WTC11 (cell line): Measurements from ENCODE around the gene GAS1. TPM values are rescaled to one million over a fixed set of nuclear protein-coding genes. Genes with fewer than 3 reads are reported as not detected.
A peak's percentile ranks its signal among the peaks of the same experiment; 100 is the strongest.

Experiments used
- ATAC-seq: fragments of 200-7000 bp; cut with Tn5 transposase; 2 replicates; pipeline ENCODE4 v1.10.0; 2021; ENCODE audit warnings: mild to moderate bottlenecking, moderate library complexity
- CTCF ChIA-PET: fragments of 300-600 bp; sonication (Branson Sonifier 250); formaldehyde crosslinking; loops from one replicate; lab custom pipeline; 2021; ENCODE audit warnings: antibody characterized with exemption; lab: Charles Lee
- POLR2A ChIA-PET: fragments of 350-600 bp; sonication (Branson Sonifier 250); formaldehyde crosslinking; loops from one replicate; lab custom pipeline; 2021; ENCODE audit warnings: antibody characterized with exemption; lab: Charles Lee
- DNase-seq: peaks from one replicate; pipeline ENCODE4 v3.0.0; 2021; ENCODE audit warnings: low spot score
- H3K27ac Mint-ChIP-seq: 2 replicates; pipeline ENCODE4 v1.8.0; 2021; ENCODE audit warnings: mixed read lengths
- H3K27me3 Mint-ChIP-seq: 2 replicates; pipeline ENCODE4 v1.8.0; 2021; ENCODE audit warnings: low read depth, mild to moderate bottlenecking, moderate library complexity, mixed read lengths
- H3K36me3 Mint-ChIP-seq: 2 replicates; pipeline ENCODE4 v1.8.0; 2021; ENCODE audit warnings: mixed read lengths
- H3K4me1 Mint-ChIP-seq: 2 replicates; pipeline ENCODE4 v1.8.0; 2022; ENCODE audit warnings: mixed read lengths
- H3K4me3 Mint-ChIP-seq: 2 replicates; pipeline ENCODE4 v1.8.0; 2021; ENCODE audit warnings: mild to moderate bottlenecking, moderate library complexity, mixed read lengths
- H3K9me3 Mint-ChIP-seq: 2 replicates; pipeline ENCODE4 v1.8.0; 2021; ENCODE audit warnings: mixed read lengths
- ATF6 ChIP-seq: sonication (generic); formaldehyde crosslinking; IDR thresholded peaks from 2 replicates; pipeline ENCODE4 v1.8.1; 2023; ENCODE audit warnings: mild to moderate bottlenecking, missing genetic modification reagents
- ERG ChIP-seq: fragments of 250-450 bp; sonication (Bioruptor Pico); IDR thresholded peaks from 2 replicates; pipeline ENCODE4 v1.8.0; 2021; ENCODE audit warnings: mild to moderate bottlenecking
- GRHL2 ChIP-seq: fragments of 250-450 bp; sonication (Bioruptor Pico); IDR thresholded peaks from 2 replicates; pipeline ENCODE4 v1.8.0; 2022; ENCODE audit warnings: mild to moderate bottlenecking, moderate library complexity; ENCODE audit not compliant: insufficient replicate concordance, severe bottlenecking
- GTF2I ChIP-seq: fragments of 250-450 bp; sonication (Bioruptor Pico); conservative IDR thresholded peaks from 2 replicates; pipeline ENCODE4 v1.4.0; 2021; ENCODE audit warnings: mild to moderate bottlenecking
- JUN ChIP-seq: sonication (generic); formaldehyde crosslinking; IDR thresholded peaks from 2 replicates; pipeline ENCODE4 v1.8.0; 2023; ENCODE audit warnings: mild to moderate bottlenecking, missing genetic modification reagents
- KAT7 ChIP-seq: sonication (generic); formaldehyde crosslinking; IDR thresholded peaks from 2 replicates; pipeline ENCODE4 v1.8.1; 2023; ENCODE audit warnings: missing genetic modification reagents, mild to moderate bottlenecking, borderline replicate concordance
- MYBL2 ChIP-seq: sonication (generic); formaldehyde crosslinking; IDR thresholded peaks from 2 replicates; pipeline ENCODE4 v1.8.1; 2023; ENCODE audit warnings: mild to moderate bottlenecking, moderate library complexity, missing genetic modification reagents
- NR2C2 ChIP-seq: sonication (generic); formaldehyde crosslinking; IDR thresholded peaks from 2 replicates; pipeline ENCODE4 v1.8.0; 2022; ENCODE audit warnings: mild to moderate bottlenecking, missing genetic modification reagents
- NR3C1 ChIP-seq: sonication (generic); formaldehyde crosslinking; conservative IDR thresholded peaks from 2 replicates; pipeline ENCODE4 v1.8.1; 2023; ENCODE audit warnings: low read depth, mild to moderate bottlenecking, missing genetic modification reagents
- SOX15 ChIP-seq: fragments of 250-450 bp; sonication (Bioruptor Pico); IDR thresholded peaks from 2 replicates; pipeline ENCODE4 v1.9.0; 2021; ENCODE audit warnings: mild to moderate bottlenecking
- SP1 ChIP-seq: sonication (generic); formaldehyde crosslinking; conservative IDR thresholded peaks from 2 replicates; pipeline ENCODE4 v1.8.1; 2022; ENCODE audit warnings: missing genetic modification reagents
- ZNF138 ChIP-seq: sonication (generic); formaldehyde crosslinking; conservative IDR thresholded peaks from 2 replicates; pipeline ENCODE4 v1.8.1; 2022; ENCODE audit warnings: mild to moderate bottlenecking, moderate library complexity, missing genetic modification reagents
- ZNF263 ChIP-seq: sonication (generic); formaldehyde crosslinking; IDR thresholded peaks from 2 replicates; pipeline ENCODE4 v1.8.1; 2022; ENCODE audit warnings: low read depth, mild to moderate bottlenecking, moderate library complexity, missing genetic modification reagents
- ZNF281 ChIP-seq: sonication (generic); formaldehyde crosslinking; IDR thresholded peaks from 2 replicates; pipeline ENCODE4 v1.8.0; 2023; ENCODE audit warnings: mild to moderate bottlenecking, missing genetic modification reagents
- ZNF396 ChIP-seq: fragments of 250-450 bp; sonication (Bioruptor Pico); IDR thresholded peaks from 2 replicates; pipeline ENCODE4 v1.8.0; 2021; ENCODE audit warnings: mild to moderate bottlenecking, moderate library complexity, borderline replicate concordance
- total RNA-seq: library from RNA; stranded (reverse); gene quantifications from 3 replicates; pipeline ENCODE4 v1.2.3, GENCODE V29; 2021
- TF ChIP-seq, protein P1 (sequence below): sonication (generic); formaldehyde crosslinking; conservative IDR thresholded peaks from 2 replicates; pipeline ENCODE4 v1.8.1; 2022; ENCODE audit warnings: mild to moderate bottlenecking, missing genetic modification reagents
- TF ChIP-seq, protein P2 (sequence below): sonication (generic); formaldehyde crosslinking; IDR thresholded peaks from 2 replicates; pipeline ENCODE4 v1.8.0; 2022; ENCODE audit warnings: mild to moderate bottlenecking, missing genetic modification reagents
- TF ChIP-seq, protein P3 (sequence below): sonication (generic); formaldehyde crosslinking; IDR thresholded peaks from 2 replicates; pipeline ENCODE4 v1.8.0; 2023; ENCODE audit warnings: missing genetic modification reagents, mild to moderate bottlenecking, borderline replicate concordance

GAS1 gene
- total RNA-seq, 1 experiment from 2014 or later = 5.0 TPM

- Mint-ChIP-seq H3K36me3 (peaks cover 12% of the 10 kb centered on the region), H3K27me3 (peaks cover 25% of the 10 kb centered on the region), H3K4me1 (peaks cover 25% of the 10 kb centered on the region), H3K9me3 (peaks cover 32% of the 10 kb centered on the region), H3K4me3 (no peak overlapping the region), H3K27ac (no peak overlapping the region)
- ChIA-PET POLR2A (interaction anchor here (0.6 kb wide), 1 partner anchor 39 kb away, joined by 6 read pairs; the partner anchor contains the start of gene GAS1), CTCF (interaction anchor here (1.4 to 1.5 kb wide), 2 partner anchors 14 to 40 kb away, joined by 5 read pairs; no protein-coding TSS in a partner anchor)
- no peak for DNase-seq
- TF ChIP-seq, protein P1, sequence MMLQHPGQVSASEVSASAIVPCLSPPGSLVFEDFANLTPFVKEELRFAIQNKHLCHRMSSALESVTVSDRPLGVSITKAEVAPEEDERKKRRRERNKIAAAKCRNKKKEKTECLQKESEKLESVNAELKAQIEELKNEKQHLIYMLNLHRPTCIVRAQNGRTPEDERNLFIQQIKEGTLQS (CRISPR knock-in tag) = no peak
- TF ChIP-seq GRHL2 (CRISPR knock-in tag) (no peak), GTF2I (no peak), MYBL2 (no peak), ZNF263 (CRISPR knock-in tag) (no peak)
- TF ChIP-seq, protein P2, sequence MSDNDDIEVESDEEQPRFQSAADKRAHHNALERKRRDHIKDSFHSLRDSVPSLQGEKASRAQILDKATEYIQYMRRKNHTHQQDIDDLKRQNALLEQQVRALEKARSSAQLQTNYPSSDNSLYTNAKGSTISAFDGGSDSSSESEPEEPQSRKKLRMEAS (CRISPR knock-in tag) = no peak
- ATAC-seq = no peak
Measured at GRCh38 chr9:86908261-86908660, 39.0 kb downstream of the GAS1 start.

GRCh38 chr9:86907346-86907745, 40.0 kb downstream of the GAS1 start:
- ChIA-PET CTCF (interaction anchor here (1.5 kb wide), 1 partner anchor 41 kb away, joined by 5 read pairs; no protein-coding TSS in a partner anchor), POLR2A (no interaction called here)
- no peak for ATAC-seq
- H3K27me3 Mint-ChIP-seq = peaks cover 32% of the 10 kb centered on the region
- DNase-seq = no peak
- no peak overlapping the region for H3K4me3 Mint-ChIP-seq
- H3K4me1 Mint-ChIP-seq = peaks cover 26% of the 10 kb centered on the region
- peaks cover 32% of the 10 kb centered on the region for H3K9me3 Mint-ChIP-seq
- no peak overlapping the region for H3K27ac Mint-ChIP-seq
- peaks cover 12% of the 10 kb centered on the region for H3K36me3 Mint-ChIP-seq
- TF ChIP-seq KAT7 (CRISPR knock-in tag) = no peak
- no peak for TF ChIP-seq SP1 (CRISPR knock-in tag)
- no peak for TF ChIP-seq ZNF281 (CRISPR knock-in tag)
- TF ChIP-seq ZNF138 = no peak
- TF ChIP-seq ATF6 (CRISPR knock-in tag) = no peak
- no peak for TF ChIP-seq SOX15 (CRISPR knock-in tag)
- TF ChIP-seq NR2C2 (CRISPR knock-in tag) = no peak
- no peak for TF ChIP-seq JUN (CRISPR knock-in tag)

DNA sequence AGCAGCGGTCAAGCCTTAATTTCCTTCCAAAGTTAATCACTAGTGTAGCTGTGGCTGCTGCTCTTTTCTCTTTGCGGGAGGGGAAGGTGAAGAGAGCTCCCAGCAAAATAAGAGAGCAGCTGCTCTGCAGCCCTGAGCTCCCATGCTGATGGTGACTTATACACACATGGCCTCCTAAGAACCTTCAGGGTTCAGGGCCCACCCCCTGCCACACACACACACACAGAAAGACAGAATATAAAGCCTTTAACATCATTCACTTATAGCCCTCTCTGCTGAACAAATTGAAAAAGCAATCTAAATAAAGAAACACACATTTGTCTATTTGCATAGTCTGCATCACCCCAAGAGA, 43.6 kb downstream of the GAS1 start:
- ATAC-seq = peak; percentile 14
- CTCF ChIA-PET = interaction anchor here (0.9 to 2.7 kb wide), 2 partner anchors 45 to 266 kb away, joined by 3 to 11 read pairs; partner anchors contain the start of gene GAS1
- Mint-ChIP-seq H3K27me3 (peaks cover 55% of the 10 kb centered on the region), H3K9me3 (peaks cover 10% of the 10 kb centered on the region; the same call in 1 of the 2 replicates), H3K36me3 (no peaks in the 10 kb centered on the region; the same call in 1 of the 2 replicates), H3K4me3 (peak overlapping the region; percentile 85), H3K4me1 (peaks cover 46% of the 10 kb centered on the region), H3K27ac (no peak overlapping the region)
- DNase-seq = no peak
- POLR2A ChIA-PET = interaction anchor here (1.0 kb wide), 1 partner anchor 45 kb away, joined by 3 read pairs; no protein-coding TSS in a partner anchor
- TF ChIP-seq, protein P1 (CRISPR knock-in tag) = no peak
- TF ChIP-seq, protein P3, sequence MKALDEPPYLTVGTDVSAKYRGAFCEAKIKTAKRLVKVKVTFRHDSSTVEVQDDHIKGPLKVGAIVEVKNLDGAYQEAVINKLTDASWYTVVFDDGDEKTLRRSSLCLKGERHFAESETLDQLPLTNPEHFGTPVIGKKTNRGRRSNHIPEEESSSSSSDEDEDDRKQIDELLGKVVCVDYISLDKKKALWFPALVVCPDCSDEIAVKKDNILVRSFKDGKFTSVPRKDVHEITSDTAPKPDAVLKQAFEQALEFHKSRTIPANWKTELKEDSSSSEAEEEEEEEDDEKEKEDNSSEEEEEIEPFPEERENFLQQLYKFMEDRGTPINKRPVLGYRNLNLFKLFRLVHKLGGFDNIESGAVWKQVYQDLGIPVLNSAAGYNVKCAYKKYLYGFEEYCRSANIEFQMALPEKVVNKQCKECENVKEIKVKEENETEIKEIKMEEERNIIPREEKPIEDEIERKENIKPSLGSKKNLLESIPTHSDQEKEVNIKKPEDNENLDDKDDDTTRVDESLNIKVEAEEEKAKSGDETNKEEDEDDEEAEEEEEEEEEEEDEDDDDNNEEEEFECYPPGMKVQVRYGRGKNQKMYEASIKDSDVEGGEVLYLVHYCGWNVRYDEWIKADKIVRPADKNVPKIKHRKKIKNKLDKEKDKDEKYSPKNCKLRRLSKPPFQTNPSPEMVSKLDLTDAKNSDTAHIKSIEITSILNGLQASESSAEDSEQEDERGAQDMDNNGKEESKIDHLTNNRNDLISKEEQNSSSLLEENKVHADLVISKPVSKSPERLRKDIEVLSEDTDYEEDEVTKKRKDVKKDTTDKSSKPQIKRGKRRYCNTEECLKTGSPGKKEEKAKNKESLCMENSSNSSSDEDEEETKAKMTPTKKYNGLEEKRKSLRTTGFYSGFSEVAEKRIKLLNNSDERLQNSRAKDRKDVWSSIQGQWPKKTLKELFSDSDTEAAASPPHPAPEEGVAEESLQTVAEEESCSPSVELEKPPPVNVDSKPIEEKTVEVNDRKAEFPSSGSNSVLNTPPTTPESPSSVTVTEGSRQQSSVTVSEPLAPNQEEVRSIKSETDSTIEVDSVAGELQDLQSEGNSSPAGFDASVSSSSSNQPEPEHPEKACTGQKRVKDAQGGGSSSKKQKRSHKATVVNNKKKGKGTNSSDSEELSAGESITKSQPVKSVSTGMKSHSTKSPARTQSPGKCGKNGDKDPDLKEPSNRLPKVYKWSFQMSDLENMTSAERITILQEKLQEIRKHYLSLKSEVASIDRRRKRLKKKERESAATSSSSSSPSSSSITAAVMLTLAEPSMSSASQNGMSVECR (CRISPR knock-in tag) = no peak
- TF ChIP-seq KAT7 (CRISPR knock-in tag) (no peak), ATF6 (CRISPR knock-in tag) (no peak), NR3C1 (CRISPR knock-in tag) (no peak), ERG (CRISPR knock-in tag) (no peak), ZNF396 (CRISPR knock-in tag) (no peak)
